LNCAP (cell line): ENCODE results near the gene ATP6V1D.

Source experiments
- CTCF ChIP-seq: fragments of 450-650 bp; IDR thresholded peaks from 2 replicates; pipeline ENCODE4 v1.5.1; 2017; ENCODE audit warnings: mild to moderate bottlenecking

Gene ATP6V1D

GRCh38 chr14:67335781-67336180 is 23.8 kb downstream of the ATP6V1D start:
- TF ChIP-seq CTCF, result peak; percentile 52

- no peak for TF ChIP-seq CTCF
Measured at GRCh38 chr14:67332468-67332867, 27.1 kb downstream of the ATP6V1D start.

GRCh38 chr14:67331368-67332125 is 28.1 kb downstream of the ATP6V1D start:
- TF ChIP-seq CTCF, result no peak

GRCh38 chr14:67319142-67319541 is 40.5 kb downstream of the ATP6V1D start:
- no peak for TF ChIP-seq CTCF

GRCh38 chr14:67317822-67318221 is 41.8 kb downstream of the ATP6V1D start:
- TF ChIP-seq CTCF, result no peak

GRCh38 chr14:67313153-67313552 is 46.5 kb downstream of the ATP6V1D start:
- no peak for TF ChIP-seq CTCF

- TF ChIP-seq CTCF, result no peak
Measured at GRCh38 chr14:67311868-67312267, 47.7 kb downstream of the ATP6V1D start.
